IMR-90 (cell line): ENCODE data around the gene GAS2L3. TPM values are rescaled to one million over a fixed set of nuclear protein-coding genes. Genes with fewer than 3 reads are reported as not detected.

Experiments used
- ATAC-seq: fragments of 200-7000 bp; cut with Tn5 transposase; 2 replicates; pipeline ENCODE4 v1.9.1; 2020; ENCODE audit warnings: low read depth, mild to moderate bottlenecking, moderate library complexity
- BruUV-seq: library from RNA; stranded (reverse); fragments of 400-500 nt; replicated peaks from 2 replicates; lab custom pipeline; 2021; lab: Mats Ljungman, UMichigan
- CTCF ChIA-PET: fragments of 300-600 bp; formaldehyde crosslinking; extraction: SDS; loops from one replicate; lab custom pipeline; 2021; ENCODE audit warnings: antibody characterized with exemption; lab: Yijun Ruan, JAX
- POLR2A ChIA-PET: fragments of 300-600 bp; sonication (Branson Sonifier 250); formaldehyde crosslinking; loops from one replicate; lab custom pipeline; 2022; ENCODE audit warnings: antibody characterized with exemption; ENCODE audit not compliant: unreplicated experiment; lab: Charles Lee
- DNase-seq: peaks from one replicate; pipeline ENCODE4 v3.0.0; 2013
- H2AFZ ChIP-seq: replicated peaks from 2 replicates; pipeline ENCODE3; 2013; ENCODE audit warnings: low read length, mild to moderate bottlenecking; ENCODE audit not compliant: poor library complexity
- H2AK5ac ChIP-seq: 2 replicates; pipeline ENCODE4 v1.6.1; 2013; ENCODE audit warnings: low read depth, low read length, inconsistent platforms
- H2AK9ac ChIP-seq: replicated peaks from 2 replicates; pipeline ENCODE3; 2013; ENCODE audit warnings: mild to moderate bottlenecking, low read depth, low read length, moderate library complexity; ENCODE audit not compliant: poor library complexity
- H2BK120ac ChIP-seq: 2 replicates; pipeline ENCODE4 v1.6.1; 2013; ENCODE audit warnings: low read depth, low read length, inconsistent platforms
- H2BK15ac ChIP-seq: 3 replicates; pipeline ENCODE4 v1.6.1; 2013; ENCODE audit warnings: low read depth, low read length, inconsistent platforms
- H2BK20ac ChIP-seq: 2 replicates; pipeline ENCODE4 v1.6.1; 2013; ENCODE audit warnings: low read depth, mild to moderate bottlenecking, inconsistent platforms, low read length, moderate library complexity
- H2BK5ac ChIP-seq: 2 replicates; pipeline ENCODE4 v1.6.1; 2013; ENCODE audit warnings: mild to moderate bottlenecking, low read depth, low read length, inconsistent platforms; ENCODE audit not compliant: poor library complexity, severe bottlenecking
- H3K14ac ChIP-seq: replicated peaks from 2 replicates; pipeline ENCODE4 v1.6.1; 2013; ENCODE audit warnings: low read depth, low read length, inconsistent platforms
- H3K18ac ChIP-seq: 2 replicates; pipeline ENCODE4 v1.6.1; 2013; ENCODE audit warnings: low read depth, low read length, control low read depth
- H3K23ac ChIP-seq: 2 replicates; pipeline ENCODE4 v1.6.1; 2013; ENCODE audit warnings: low read depth, low read length, inconsistent platforms
- H3K27ac ChIP-seq: 2 replicates; pipeline ENCODE4 v1.5.1; 2013; ENCODE audit warnings: mild to moderate bottlenecking, control low read depth, low read length; ENCODE audit not compliant: insufficient read depth
- H3K27me3 ChIP-seq: 2 replicates; pipeline ENCODE4 v1.6.1; 2013; ENCODE audit warnings: low read length; ENCODE audit not compliant: control insufficient read depth, insufficient read depth
- H3K36me3 ChIP-seq: 2 replicates; pipeline ENCODE4 v1.6.1; 2013; ENCODE audit warnings: low read length, mixed read lengths; ENCODE audit not compliant: control insufficient read depth, insufficient read depth
- H3K4ac ChIP-seq: 2 replicates; pipeline ENCODE4 v1.6.1; 2013; ENCODE audit warnings: low read depth, low read length, inconsistent platforms
- H3K4me1 ChIP-seq: 2 replicates; pipeline ENCODE4 v1.6.1; 2013; ENCODE audit warnings: low read length, mixed read lengths; ENCODE audit not compliant: control insufficient read depth, insufficient read depth
- H3K4me2 ChIP-seq: 2 replicates; pipeline ENCODE4 v1.6.1; 2013; ENCODE audit warnings: low read depth, mild to moderate bottlenecking, control low read depth, low read length, moderate library complexity
- H3K4me3 ChIP-seq: 2 replicates; pipeline ENCODE4 v1.5.1; 2013; ENCODE audit warnings: low read depth, mild to moderate bottlenecking, control low read depth, low read length, moderate library complexity; ENCODE audit not compliant: insufficient read depth
- H3K56ac ChIP-seq: 2 replicates; pipeline ENCODE4 v1.6.1; 2013; ENCODE audit warnings: low read length, inconsistent platforms; ENCODE audit not compliant: insufficient read depth; ENCODE audit errors: extremely low read depth
- H3K79me1 ChIP-seq, 2 experiments: 2 replicates each; pipeline ENCODE4 v1.6.1; 2013; ENCODE audit warnings: low read length in 2 of 2, inconsistent platforms in 1 of 2, low read depth in 1 of 2
- H3K9ac ChIP-seq: 2 replicates; pipeline ENCODE4 v1.6.1; 2013; ENCODE audit warnings: low read depth, low read length, control low read depth
- H3K9me1 ChIP-seq: 2 replicates; pipeline ENCODE4 v1.6.1; 2013; ENCODE audit warnings: low read length, inconsistent platforms; ENCODE audit not compliant: insufficient read depth
- H3K9me3 ChIP-seq: 2 replicates; pipeline ENCODE4 v1.6.1; 2013; ENCODE audit warnings: low read length; ENCODE audit not compliant: control insufficient read depth, insufficient read depth
- H4K20me1 ChIP-seq: 2 replicates; pipeline ENCODE4 v1.6.1; 2013; ENCODE audit warnings: low read length, inconsistent platforms; ENCODE audit not compliant: insufficient read depth
- H4K5ac ChIP-seq: 2 replicates; pipeline ENCODE4 v1.6.1; 2013; ENCODE audit warnings: mild to moderate bottlenecking, low read depth, low read length, control low read depth
- H4K8ac ChIP-seq, 2 experiments: 2 replicates each; pipeline ENCODE4 v1.6.1; 2013; ENCODE audit warnings: low read depth in 2 of 2, low read length in 2 of 2, control low read depth in 1 of 2, inconsistent platforms in 1 of 2
- H4K91ac ChIP-seq: 2 replicates; pipeline ENCODE4 v1.6.1; 2013; ENCODE audit warnings: low read depth, low read length, inconsistent platforms; ENCODE audit not compliant: insufficient read depth
- BHLHE40 ChIP-seq: fragments of 150-350 bp; IDR thresholded peaks from 2 replicates; pipeline ENCODE4 v1.6.1; 2016; ENCODE audit warnings: mild to moderate bottlenecking, low read depth, low read length
- CEBPB ChIP-seq: IDR thresholded peaks from 2 replicates; pipeline ENCODE4 v1.6.1; 2012; ENCODE audit warnings: low read depth, low read length, improper control_type of control experiment
- CHD1 ChIP-seq: IDR thresholded peaks from 2 replicates; pipeline ENCODE4 v1.6.1; 2012; ENCODE audit warnings: low read depth, low read length, improper control_type of control experiment
- FOS ChIP-seq: fragments of 150-350 bp; IDR thresholded peaks from 2 replicates; pipeline ENCODE4 v1.6.1; 2016; ENCODE audit warnings: low read depth, low read length
- MAFK ChIP-seq: IDR thresholded peaks from 2 replicates; pipeline ENCODE4 v1.6.1; 2012; ENCODE audit warnings: low read depth, low read length, improper control_type of control experiment
- MAZ ChIP-seq: IDR thresholded peaks from 2 replicates; pipeline ENCODE4 v1.6.1; 2012; ENCODE audit warnings: low read depth, mild to moderate bottlenecking, low read length, improper control_type of control experiment, moderate library complexity, borderline replicate concordance
- MXI1 ChIP-seq: IDR thresholded peaks from 2 replicates; pipeline ENCODE4 v1.6.1; 2012; ENCODE audit warnings: low read depth, mild to moderate bottlenecking, low read length, moderate library complexity, borderline replicate concordance
- NFE2L2 ChIP-seq: fragments of 150-350 bp; IDR thresholded peaks from 2 replicates; pipeline ENCODE4 v1.6.1; 2016; ENCODE audit warnings: low read depth, mild to moderate bottlenecking, low read length
- POLR2A ChIP-seq: IDR thresholded peaks from 2 replicates; pipeline ENCODE4 v1.6.1; 2012; ENCODE audit warnings: mild to moderate bottlenecking, low read depth, low read length
- RAD21 ChIP-seq: IDR thresholded peaks from 2 replicates; pipeline ENCODE4 v1.6.1; 2012; ENCODE audit warnings: low read length, improper control_type of control experiment
- RCOR1 ChIP-seq: IDR thresholded peaks from 2 replicates; pipeline ENCODE4 v1.6.1; 2012; ENCODE audit warnings: mild to moderate bottlenecking, low read length, improper control_type of control experiment; ENCODE audit not compliant: insufficient replicate concordance
- RFX5 ChIP-seq: IDR thresholded peaks from 2 replicates; pipeline ENCODE4 v1.8.0; 2012; ENCODE audit warnings: low read depth, mild to moderate bottlenecking, low read length, moderate library complexity
- dilution Hi-C: fragments of 300-500 bp; cut with HindIII; formaldehyde crosslinking; loops from one replicate; pipeline ENCODE4 v1.14.3; 2018; ENCODE audit warnings: low sequenced_read_pairs; ENCODE audit not compliant: unreplicated experiment
- in situ Hi-C: fragments of 300-500 bp; cut with MboI; formaldehyde crosslinking; loops from 3 replicates; pipeline ENCODE4 v1.14.3; 2019; ENCODE audit warnings: low sequenced_read_pairs, inconsistent platforms, mixed read lengths
- intact Hi-C: fragments of 100-400 bp; cut with micrococcal nuclease; formaldehyde crosslinking; loops from 2 replicates; pipeline ENCODE4 v1.10.0; 2022
- polyA plus RNA-seq, 3 experiments: library from polyadenylated mRNA; depleted of rRNA; stranded (reverse); fragments of >200 nt; gene quantifications; 2 replicates each; pipeline ENCODE4 v1.2.3, GENCODE V29; 2012; ENCODE audit warnings: low replicate concordance in 1 of 3
- total RNA-seq: library from RNA; depleted of rRNA; stranded (reverse); fragments of >200 nt; gene quantifications from 2 replicates; pipeline ENCODE4 v1.2.3, GENCODE V29; 2012
- TF ChIP-seq, protein P1 (sequence below): fragments of 150-350 bp; IDR thresholded peaks from 2 replicates; pipeline ENCODE4 v1.6.1; 2017; ENCODE audit warnings: mild to moderate bottlenecking, antibody characterized with exemption, low read length, low read depth
- TF ChIP-seq, protein P2 (sequence below): conservative IDR thresholded peaks from 2 replicates; pipeline ENCODE4 v1.5.1; 2012; ENCODE audit warnings: mild to moderate bottlenecking, low read depth, low read length, improper control_type of control experiment
- TF ChIP-seq, protein P3 (sequence below): fragments of 150-350 bp; IDR thresholded peaks from 2 replicates; pipeline ENCODE4 v1.6.1; 2016; ENCODE audit warnings: low read depth, mild to moderate bottlenecking, low read length, moderate library complexity, borderline replicate concordance

GAS2L3 gene
- total and polyA plus RNA-seq, 2 of the 4 experiments (the other 2 are of a cell fraction): 5.2 to 15.6 TPM

DNA sequence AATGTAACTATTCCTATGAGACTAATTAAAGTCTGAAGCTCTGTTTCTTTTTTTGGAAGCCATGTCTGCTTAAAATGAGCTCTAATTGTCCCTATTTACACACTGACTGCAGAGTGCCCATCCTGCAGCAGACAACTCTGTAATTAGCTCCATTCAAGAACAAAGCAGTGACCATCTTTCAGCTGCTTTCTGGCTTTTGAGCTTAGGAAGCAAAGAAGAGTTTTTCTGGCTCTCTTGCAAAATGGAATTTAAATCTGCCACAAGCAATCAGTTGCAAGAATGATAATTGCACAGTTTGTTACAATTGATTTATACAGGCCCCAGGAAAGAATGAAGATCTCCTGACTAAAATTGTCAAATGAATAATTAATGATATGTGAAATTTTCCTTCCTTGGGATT lies 83.4 kb downstream of the GAS2L3 start:
- no peak overlapping the region for H2BK20ac ChIP-seq
- dilution Hi-C loops (no loop called here), intact Hi-C loops (no loop called here), in situ Hi-C loops (no loop called here)
- DNase-seq: no peak
- H4K20me1 ChIP-seq: no peaks in the 10 kb centered on the region
- no peaks in the 10 kb centered on the region for H3K9me1 ChIP-seq
- H3K14ac ChIP-seq: no peak overlapping the region
- H2BK15ac ChIP-seq: no peak overlapping the region
- H3K27me3 ChIP-seq: no peaks in the 10 kb centered on the region
- H3K4me1 ChIP-seq: no peaks in the 10 kb centered on the region
- no peak overlapping the region for H3K4me2 ChIP-seq
- no peak overlapping the region for H2BK5ac ChIP-seq
- H3K23ac ChIP-seq: no peak overlapping the region
- no peak overlapping the region for H3K4ac ChIP-seq
- H4K91ac ChIP-seq: no peak overlapping the region
- H3K79me1 ChIP-seq: no peaks in the 10 kb centered on the region
- CTCF ChIA-PET: no interaction called here
- H2BK120ac ChIP-seq: no peak overlapping the region
- ATAC-seq: no peak
- no peak overlapping the region for H2AFZ ChIP-seq
- no peaks in the 10 kb centered on the region for H3K36me3 ChIP-seq
- no peaks in the 10 kb centered on the region; the same call in 1 of the 2 replicates for H3K9me3 ChIP-seq
- no peak overlapping the region for H4K8ac ChIP-seq
- TF ChIP-seq RAD21: no peak
- TF ChIP-seq MAFK: no peak
- TF ChIP-seq NFE2L2: no peak
- TF ChIP-seq BHLHE40: no peak
- no peak for TF ChIP-seq CHD1
- TF ChIP-seq, protein P1, sequence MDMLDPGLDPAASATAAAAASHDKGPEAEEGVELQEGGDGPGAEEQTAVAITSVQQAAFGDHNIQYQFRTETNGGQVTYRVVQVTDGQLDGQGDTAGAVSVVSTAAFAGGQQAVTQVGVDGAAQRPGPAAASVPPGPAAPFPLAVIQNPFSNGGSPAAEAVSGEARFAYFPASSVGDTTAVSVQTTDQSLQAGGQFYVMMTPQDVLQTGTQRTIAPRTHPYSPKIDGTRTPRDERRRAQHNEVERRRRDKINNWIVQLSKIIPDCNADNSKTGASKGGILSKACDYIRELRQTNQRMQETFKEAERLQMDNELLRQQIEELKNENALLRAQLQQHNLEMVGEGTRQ: no peak
- TF ChIP-seq, protein P2, sequence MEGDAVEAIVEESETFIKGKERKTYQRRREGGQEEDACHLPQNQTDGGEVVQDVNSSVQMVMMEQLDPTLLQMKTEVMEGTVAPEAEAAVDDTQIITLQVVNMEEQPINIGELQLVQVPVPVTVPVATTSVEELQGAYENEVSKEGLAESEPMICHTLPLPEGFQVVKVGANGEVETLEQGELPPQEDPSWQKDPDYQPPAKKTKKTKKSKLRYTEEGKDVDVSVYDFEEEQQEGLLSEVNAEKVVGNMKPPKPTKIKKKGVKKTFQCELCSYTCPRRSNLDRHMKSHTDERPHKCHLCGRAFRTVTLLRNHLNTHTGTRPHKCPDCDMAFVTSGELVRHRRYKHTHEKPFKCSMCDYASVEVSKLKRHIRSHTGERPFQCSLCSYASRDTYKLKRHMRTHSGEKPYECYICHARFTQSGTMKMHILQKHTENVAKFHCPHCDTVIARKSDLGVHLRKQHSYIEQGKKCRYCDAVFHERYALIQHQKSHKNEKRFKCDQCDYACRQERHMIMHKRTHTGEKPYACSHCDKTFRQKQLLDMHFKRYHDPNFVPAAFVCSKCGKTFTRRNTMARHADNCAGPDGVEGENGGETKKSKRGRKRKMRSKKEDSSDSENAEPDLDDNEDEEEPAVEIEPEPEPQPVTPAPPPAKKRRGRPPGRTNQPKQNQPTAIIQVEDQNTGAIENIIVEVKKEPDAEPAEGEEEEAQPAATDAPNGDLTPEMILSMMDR: no peak
- TF ChIP-seq, protein P3, sequence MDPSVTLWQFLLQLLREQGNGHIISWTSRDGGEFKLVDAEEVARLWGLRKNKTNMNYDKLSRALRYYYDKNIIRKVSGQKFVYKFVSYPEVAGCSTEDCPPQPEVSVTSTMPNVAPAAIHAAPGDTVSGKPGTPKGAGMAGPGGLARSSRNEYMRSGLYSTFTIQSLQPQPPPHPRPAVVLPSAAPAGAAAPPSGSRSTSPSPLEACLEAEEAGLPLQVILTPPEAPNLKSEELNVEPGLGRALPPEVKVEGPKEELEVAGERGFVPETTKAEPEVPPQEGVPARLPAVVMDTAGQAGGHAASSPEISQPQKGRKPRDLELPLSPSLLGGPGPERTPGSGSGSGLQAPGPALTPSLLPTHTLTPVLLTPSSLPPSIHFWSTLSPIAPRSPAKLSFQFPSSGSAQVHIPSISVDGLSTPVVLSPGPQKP: no peak
- no peak for TF ChIP-seq MXI1
- TF ChIP-seq CEBPB: no peak
- no peak for TF ChIP-seq FOS
- no peak for TF ChIP-seq RCOR1
- no peak for TF ChIP-seq RFX5
- TF ChIP-seq MAZ: no peak
- no peak for TF ChIP-seq POLR2A
- no peak overlapping the region for H3K4me3 ChIP-seq
- POLR2A ChIA-PET: no interaction called here
- H3K27ac ChIP-seq: no peak overlapping the region
- no peak overlapping the region for H3K56ac ChIP-seq
- no peak overlapping the region for H3K18ac ChIP-seq
- H4K5ac ChIP-seq: no peak overlapping the region
- H2AK5ac ChIP-seq: no peak overlapping the region
- no peak overlapping the region for H2AK9ac ChIP-seq
- no peak overlapping the region for H3K9ac ChIP-seq
- no TSS peak for BruUV-seq
